Pancreas (tissue), 10 donors: ENCODE data around the gene ZNF592. TPM values are rescaled to one million over a fixed set of nuclear protein-coding genes. Genes with fewer than 3 reads are reported as not detected.

Source experiments
- ATAC-seq, 4 donors: fragments of 200-7000 bp; cut with Tn5 transposase; one replicate each; pipeline versions ENCODE4 v1.8.0 to v1.9.1; 2020; ENCODE audit warnings: mild to moderate bottlenecking in 4 of 4, moderate library complexity in 4 of 4
- DNase-seq, 6 donors: peaks; one replicate each; pipeline ENCODE4 v3.0.0-alpha.2; 2020
- FAIRE-seq: peaks from 2 replicates; lab custom pipeline; 2012; peaks lifted over from hg19 to GRCh38; lab: Jason Lieb, UNC
- H3K27ac ChIP-seq, 4 donors: fragments of 200-600 bp; sonication (generic); 1 replicate in 3 of 4; 2 replicates in 1 of 4; pipeline versions ENCODE4 v1.5.0 to v1.8.0; 2020
- H3K27me3 ChIP-seq, 4 donors: fragments of 200-600 bp; one replicate each; pipeline ENCODE4 v1.8.0; 2021
- H3K36me3 ChIP-seq, 3 donors: fragments of 200-600 bp; sonication (generic) in 1 of 3; one replicate each; pipeline versions ENCODE4 v1.5.0 to v1.8.0; 2020 to 2021
- H3K4me1 ChIP-seq, 3 donors: fragments of 200-600 bp; one replicate each; pipeline ENCODE4 v1.8.0; 2021
- H3K4me3 ChIP-seq, 4 donors: fragments of 200-600 bp; sonication (generic) in 2 of 4; one replicate each; pipeline versions ENCODE4 v1.5.0 to v1.8.0; 2020 to 2021
- H3K9me3 ChIP-seq, 4 donors: fragments of 200-600 bp; one replicate each; pipeline ENCODE4 v1.8.0; 2021
- WGBS, 2 donors: extraction: QIAGEN DNeasy Blood & Tissue Kit; methylation state at CpG; one replicate each; pipeline ENCODE4 v1.1.7; 2013; 5-methylcytosine and 5-hydroxymethylcytosine counted together
- intact Hi-C, 3 donors: fragments of 100-400 bp; cut with DNase I; formaldehyde crosslinking; loops; one replicate each; pipeline versions ENCODE4 v1.11.1 to v1.14.2; 2022
- polyA plus RNA-seq, 2 donors: library from polyadenylated mRNA; stranded (reverse); fragments of 200-250 nt; gene quantifications; one replicate each; pipeline ENCODE4 v1.2.3, GENCODE V29; 2013
- total RNA-seq, 6 donors: library from RNA; stranded (reverse); fragmentation: NEBNext Ultra II Directional in 4 of 6; extraction: Animal tissue kit (Norgen Biotek cat#: 25700) in 4 of 6; gene quantifications; one replicate each; pipeline versions ENCODE4 v1.2.1 to v1.2.4, GENCODE V29; 2021 to 2023
- TF ChIP-seq, protein P1 (sequence below), 4 donors: fragments of 200-600 bp; sonication (generic) in 3 of 4; IDR thresholded peaks; one replicate each; pipeline versions ENCODE4 v1.5.0 to v1.8.0; 2021; ENCODE audit warnings: antibody characterized with exemption in 4 of 4
- donor health status: healthy with polysubstance abuse.
- donor health status: DM: no; HTN: no; CAD: no; lungs with moderate emphysema.
- donor health status: DM: no; HTN: no; CAD: no.
- donor health status: control.
- donor health status: control.
- donor health status: Bipolar disorder and iron deficiency.
- donor health status: DM: yes; HTN: yes; CAD: no.
- donor health status: DM: no; HTN: no; CAD: no.
- donor health status: DM: no; HTN: no; CAD: no.
- donor health status: DM: yes; HTN: yes; CAD: no.

Gene ZNF592
- total and polyA plus RNA-seq, 8 donors, result 9.1 to 16.6 (median 12.0) TPM

DNA sequence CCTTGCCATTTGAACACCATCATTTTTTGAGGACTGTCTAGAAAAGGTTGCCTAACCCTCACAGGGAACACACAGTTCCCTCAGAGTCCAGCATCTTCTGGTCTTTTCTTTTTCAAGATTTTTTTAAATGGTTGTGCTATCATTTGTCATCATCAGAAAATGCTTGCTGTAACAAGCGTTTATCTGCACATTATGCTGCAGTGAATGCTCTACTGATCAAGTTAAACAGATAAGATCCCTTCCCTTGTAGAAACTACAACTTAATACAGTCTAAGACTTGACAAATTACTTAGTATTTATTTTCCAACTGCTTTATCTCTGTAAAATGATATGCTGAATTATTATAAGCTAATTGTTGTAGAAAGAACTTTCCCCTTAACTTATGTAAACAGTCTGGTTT is 56.8 kb downstream of the ZNF592 start:
- ATAC-seq, result no peak
- 39 to 42% methylated on average over 1 of the region's 1 CpG for WGBS, 2 donors
- DNase-seq, result no peak
- no peak for FAIRE-seq
- Histone ChIP-seq H3K36me3 (peaks cover 0 to 23% (median 7%) of the 10 kb centered on the region in 3 donors), H3K4me3 (no peak overlapping the region), H3K4me1 (no peaks in the 10 kb centered on the region), H3K27me3 (no peaks in the 10 kb centered on the region), H3K27ac (no peak overlapping the region), H3K9me3 (no peaks in the 10 kb centered on the region)
- TF ChIP-seq, protein P1, sequence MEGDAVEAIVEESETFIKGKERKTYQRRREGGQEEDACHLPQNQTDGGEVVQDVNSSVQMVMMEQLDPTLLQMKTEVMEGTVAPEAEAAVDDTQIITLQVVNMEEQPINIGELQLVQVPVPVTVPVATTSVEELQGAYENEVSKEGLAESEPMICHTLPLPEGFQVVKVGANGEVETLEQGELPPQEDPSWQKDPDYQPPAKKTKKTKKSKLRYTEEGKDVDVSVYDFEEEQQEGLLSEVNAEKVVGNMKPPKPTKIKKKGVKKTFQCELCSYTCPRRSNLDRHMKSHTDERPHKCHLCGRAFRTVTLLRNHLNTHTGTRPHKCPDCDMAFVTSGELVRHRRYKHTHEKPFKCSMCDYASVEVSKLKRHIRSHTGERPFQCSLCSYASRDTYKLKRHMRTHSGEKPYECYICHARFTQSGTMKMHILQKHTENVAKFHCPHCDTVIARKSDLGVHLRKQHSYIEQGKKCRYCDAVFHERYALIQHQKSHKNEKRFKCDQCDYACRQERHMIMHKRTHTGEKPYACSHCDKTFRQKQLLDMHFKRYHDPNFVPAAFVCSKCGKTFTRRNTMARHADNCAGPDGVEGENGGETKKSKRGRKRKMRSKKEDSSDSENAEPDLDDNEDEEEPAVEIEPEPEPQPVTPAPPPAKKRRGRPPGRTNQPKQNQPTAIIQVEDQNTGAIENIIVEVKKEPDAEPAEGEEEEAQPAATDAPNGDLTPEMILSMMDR (IDR thresholded peaks at IDR 0.05), result no peak
- intact Hi-C loops, result no loop called here

- ATAC-seq (no peak), FAIRE-seq (no peak), DNase-seq (no peak)
- no peak overlapping the region for H3K27ac ChIP-seq
- no peaks in the 10 kb centered on the region for H3K27me3 ChIP-seq
- no peaks in the 10 kb centered on the region for H3K9me3 ChIP-seq
- 82 to 88% methylated on average over 3 of the region's 3 CpGs for WGBS, 2 donors
- intact Hi-C loops, result no loop called here
- no peak overlapping the region for H3K4me3 ChIP-seq
- TF ChIP-seq, protein P1 (IDR thresholded peaks at IDR 0.05), result no peak
- peaks cover 0 to 5% (median 0%) of the 10 kb centered on the region in 3 donors for H3K36me3 ChIP-seq
- H3K4me1 ChIP-seq, result no peaks in the 10 kb centered on the region
These were observed 58.8 kb downstream of the ZNF592 start for GRCh38 chr15:84807228-84807627.

- Histone ChIP-seq H3K9me3 (no peaks in the 10 kb centered on the region), H3K27me3 (no peaks in the 10 kb centered on the region), H3K4me1 (no peaks in the 10 kb centered on the region), H3K27ac (no peak overlapping the region), H3K4me3 (no peak overlapping the region), H3K36me3 (no peaks in the 10 kb centered on the region)
- FAIRE-seq, result no peak
- intact Hi-C loops, result no loop called here
- TF ChIP-seq, protein P1 (IDR thresholded peaks at IDR 0.05), result no peak
- no peak for ATAC-seq
- no peak for DNase-seq
- 92% methylated on average over 7 of the region's 7 CpGs for WGBS, 2 donors
These were observed 61.9 kb downstream of the ZNF592 start for GRCh38 chr15:84810073-84810840.

DNA sequence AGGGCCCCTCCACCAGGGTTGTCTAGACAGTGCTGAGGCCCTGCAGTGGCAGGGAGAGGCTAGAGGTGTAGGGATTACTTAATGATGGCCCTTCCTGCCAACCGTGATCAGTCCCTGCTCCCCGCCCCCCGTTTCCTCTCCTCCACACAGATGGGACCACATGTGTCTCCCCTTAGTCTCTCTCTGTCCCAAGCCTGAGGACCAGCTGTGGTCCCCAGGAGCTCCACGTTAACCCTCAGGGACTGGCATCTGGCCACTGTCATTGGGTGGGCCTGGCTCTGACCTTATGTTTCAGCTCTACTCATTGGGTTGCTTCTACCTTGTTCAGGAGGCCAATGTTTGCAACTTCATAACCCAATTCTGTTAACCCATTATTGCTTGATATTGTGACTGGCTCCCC is 62.8 kb downstream of the ZNF592 start:
- no peaks in the 10 kb centered on the region for H3K27me3 ChIP-seq
- no peak overlapping the region for H3K4me3 ChIP-seq
- no peak for FAIRE-seq
- TF ChIP-seq, protein P1 (IDR thresholded peaks at IDR 0.05), result no peak
- intact Hi-C loops, result no loop called here
- WGBS, 2 donors, result 95 to 98% methylated on average over 4 of the region's 4 CpGs
- ATAC-seq, result no peak
- H3K36me3 ChIP-seq, result no peaks in the 10 kb centered on the region
- no peaks in the 10 kb centered on the region for H3K9me3 ChIP-seq
- H3K4me1 ChIP-seq, result no peaks in the 10 kb centered on the region
- no peak overlapping the region for H3K27ac ChIP-seq
- no peak for DNase-seq

DNA sequence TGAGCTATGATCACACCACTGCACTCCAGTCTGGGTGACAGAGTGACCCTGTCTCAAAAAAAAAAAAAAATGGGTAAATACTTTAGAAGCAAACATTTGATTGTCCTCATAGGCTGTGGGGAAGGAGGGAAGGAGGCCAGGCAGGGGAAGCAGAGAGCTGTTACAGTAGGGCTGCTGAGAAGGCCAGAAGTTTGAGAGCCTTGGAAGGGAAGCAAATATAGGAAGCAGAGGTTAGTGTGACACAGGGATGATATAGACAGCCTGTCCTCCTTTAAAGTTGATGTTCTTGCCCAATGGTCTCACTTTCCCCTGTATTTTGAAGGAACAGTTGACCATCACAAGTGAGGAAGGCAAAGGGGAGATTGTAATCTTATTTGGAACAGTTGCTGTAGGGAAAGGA is 63.4 kb downstream of the ZNF592 start:
- no peaks in the 10 kb centered on the region for H3K9me3 ChIP-seq
- no peak overlapping the region for H3K4me3 ChIP-seq
- H3K36me3 ChIP-seq, result no peaks in the 10 kb centered on the region
- ATAC-seq, result no peak
- intact Hi-C loops, result no loop called here
- TF ChIP-seq, protein P1 (IDR thresholded peaks at IDR 0.05), result no peak
- DNase-seq, result no peak
- no peaks in the 10 kb centered on the region for H3K27me3 ChIP-seq
- H3K4me1 ChIP-seq, result no peaks in the 10 kb centered on the region
- no peak for FAIRE-seq
- H3K27ac ChIP-seq, result no peak overlapping the region
